Caki2 (cell line): ENCODE data around the gene CYP2U1. TPM values are rescaled to one million over a fixed set of nuclear protein-coding genes. Genes with fewer than 3 reads are reported as not detected.
A peak's percentile ranks its signal among the peaks of the same experiment; 100 is the strongest.
"Not testable (repeated sequence)": the region's sequence is repeated elsewhere in the genome, so short reads cannot be mapped to it uniquely, and the experiment has no call there.

ENCODE experiments used
- DNase-seq: peaks from one replicate; pipeline ENCODE4 v3.0.0-alpha.2; 2015; ENCODE audit warnings: low read depth
- in situ Hi-C: cut with HindIII; loops from 2 replicates; pipeline ENCODE4 v1.10.0; 2016; ENCODE audit warnings: low sequenced_read_pairs, low pct_unique_long_range_greater_than_20kb, mixed read lengths
- total RNA-seq: library from RNA; depleted of rRNA; stranded (reverse); fragments of >200 nt; shearing (Covaris generic); gene quantifications from 2 replicates; pipeline ENCODE4 v1.2.3, GENCODE V29; 2014; ENCODE audit warnings: low replicate concordance; rRNA removed

The CYP2U1 gene
- total RNA-seq = 3.2 and 6.5 TPM in 2 replicates

GRCh38 chr4:107930821-107931774 is at the start of gene CYP2U1:
TSS of gene CYP2U1 (plus strand) at chr4:107931549. CDS start at chr4:107931644, 95 bp downstream.
- peak; percentile 72 for DNase-seq
- in situ Hi-C loops = no loop called here

DNA sequence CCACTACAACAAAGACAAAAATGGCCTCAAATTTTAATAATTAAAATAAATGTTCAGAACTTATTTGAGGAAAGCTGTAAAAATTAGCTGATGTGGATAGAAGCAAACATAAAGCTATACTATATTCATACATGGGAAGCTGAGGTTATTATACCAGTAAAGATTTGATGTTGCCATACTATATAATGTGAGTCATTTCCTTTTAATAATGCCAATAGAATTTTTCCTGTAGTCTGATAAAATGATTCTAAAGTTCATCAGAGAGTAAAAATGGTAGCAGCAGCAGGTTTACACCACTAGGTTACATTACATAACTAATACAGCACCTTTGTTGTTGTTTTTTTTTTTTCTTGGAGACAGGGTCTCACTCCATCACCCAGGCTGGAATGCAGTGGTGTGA is 45.5 kb upstream of the CYP2U1 start:
- DNase-seq = no peak
- in situ Hi-C loops = no loop called here

GRCh38 chr4:107888237-107888636 is 43.1 kb upstream of the CYP2U1 start:
- in situ Hi-C loops = no loop called here
- no peak for DNase-seq

DNA sequence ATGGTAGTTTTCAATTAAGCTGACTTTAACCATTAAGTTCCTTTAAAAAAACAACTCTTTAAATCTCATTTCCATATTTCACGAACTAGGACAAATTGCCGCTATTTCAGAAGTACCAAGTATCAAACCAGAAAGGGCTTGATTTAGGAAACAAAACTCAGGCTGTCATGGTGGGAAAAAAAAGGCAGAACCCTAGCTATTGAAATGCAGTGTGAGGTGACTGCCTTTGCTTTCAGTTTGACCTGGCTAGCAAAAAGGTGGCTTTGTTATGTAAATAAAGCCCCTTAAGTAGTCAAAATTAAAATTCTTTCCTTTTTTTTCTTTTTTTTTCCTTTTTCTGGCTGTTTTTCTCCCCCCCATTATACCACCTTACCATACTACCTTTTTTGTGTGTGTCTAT is 40.6 kb upstream of the CYP2U1 start:
- in situ Hi-C loops = no loop called here
- no peak for DNase-seq

DNA sequence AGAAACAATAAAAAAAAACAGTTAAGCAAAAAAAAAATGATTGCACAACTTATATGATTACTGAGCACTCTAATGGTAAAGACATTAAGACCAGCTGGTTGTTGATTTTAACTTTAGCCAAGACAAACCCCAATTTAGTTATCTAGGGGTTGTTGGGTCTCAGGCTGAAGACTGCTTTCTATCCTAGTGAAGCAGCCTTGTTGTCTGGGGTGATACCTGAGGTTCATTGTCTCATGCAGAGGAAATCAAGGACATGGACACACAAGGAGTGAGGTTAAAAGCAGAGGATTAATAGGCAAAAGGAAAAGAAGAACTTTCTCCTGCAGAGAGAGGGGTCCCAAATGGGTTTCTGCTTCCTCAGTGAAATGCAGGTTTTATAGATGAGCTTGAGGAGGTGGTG is 40.0 kb upstream of the CYP2U1 start:
- no peak for DNase-seq
- in situ Hi-C loops = no loop called here

- no peak for DNase-seq
- in situ Hi-C loops = no loop called here
Measured at GRCh38 chr4:107893171-107894137, 37.9 kb upstream of the CYP2U1 start.

- DNase-seq = no peak
- in situ Hi-C loops = no loop called here
Measured at GRCh38 chr4:107894138-107894603, 37.2 kb upstream of the CYP2U1 start.

GRCh38 chr4:107896158-107896645 is 35.1 kb upstream of the CYP2U1 start:
- DNase-seq = peak; percentile 95
- in situ Hi-C loops = no loop called here

GRCh38 chr4:107896646-107897045 is 34.7 kb upstream of the CYP2U1 start:
- DNase-seq = no peak
- in situ Hi-C loops = no loop called here

GRCh38 chr4:107897823-107898222 is 33.5 kb upstream of the CYP2U1 start:
- in situ Hi-C loops = no loop called here

GRCh38 chr4:107900067-107900466 is 31.3 kb upstream of the CYP2U1 start:
- in situ Hi-C loops = no loop called here
- no peak for DNase-seq

More at GRCh38 chr4:107897823-107898222, 33.5 kb upstream of the CYP2U1 start:
- no peak for DNase-seq

- DNase-seq = no peak
- in situ Hi-C loops = no loop called here
Measured at GRCh38 chr4:107900508-107900907, 30.8 kb upstream of the CYP2U1 start.

DNA sequence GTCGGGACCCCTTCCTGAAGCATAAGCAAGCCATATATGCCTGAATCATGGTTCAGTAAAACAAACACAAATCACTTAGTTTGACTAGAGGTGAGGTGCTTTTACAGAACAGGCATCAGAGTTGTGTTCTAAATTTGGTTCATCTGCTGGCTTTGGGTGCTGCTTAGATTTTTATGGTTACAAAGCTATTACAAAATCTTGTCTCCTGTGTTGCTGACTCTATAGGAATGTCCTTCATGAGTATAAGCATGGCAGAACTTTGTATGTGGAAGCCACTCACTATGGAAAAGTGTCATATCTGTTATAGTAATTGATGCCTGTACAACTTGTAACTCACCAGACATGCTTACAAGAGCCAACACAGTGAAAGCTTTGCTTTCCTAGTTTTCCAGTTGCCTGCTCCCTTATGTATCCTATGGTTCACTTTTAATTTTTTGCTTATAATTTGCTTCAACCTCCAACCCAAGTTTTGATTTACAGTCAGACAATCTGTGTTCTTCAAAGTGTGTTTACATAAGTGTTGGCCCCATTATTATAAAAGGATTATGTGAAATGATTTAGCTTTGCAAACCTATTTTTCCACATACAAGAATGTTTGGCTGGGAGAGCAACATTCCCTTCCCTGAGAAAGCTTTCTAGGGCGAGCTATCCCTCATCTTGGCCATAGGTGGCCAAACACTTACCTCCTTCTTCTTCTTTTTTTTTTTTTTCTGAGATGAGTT is 30.0 kb upstream of the CYP2U1 start:
- DNase-seq = no peak
- in situ Hi-C loops = no loop called here

GRCh38 chr4:107902715-107903114 is 28.6 kb upstream of the CYP2U1 start:
- in situ Hi-C loops = no loop called here
- DNase-seq = no peak

- in situ Hi-C loops, DNase-seq: not testable (repeated sequence)
Measured at GRCh38 chr4:107905082-107905481, 26.3 kb upstream of the CYP2U1 start.

DNA sequence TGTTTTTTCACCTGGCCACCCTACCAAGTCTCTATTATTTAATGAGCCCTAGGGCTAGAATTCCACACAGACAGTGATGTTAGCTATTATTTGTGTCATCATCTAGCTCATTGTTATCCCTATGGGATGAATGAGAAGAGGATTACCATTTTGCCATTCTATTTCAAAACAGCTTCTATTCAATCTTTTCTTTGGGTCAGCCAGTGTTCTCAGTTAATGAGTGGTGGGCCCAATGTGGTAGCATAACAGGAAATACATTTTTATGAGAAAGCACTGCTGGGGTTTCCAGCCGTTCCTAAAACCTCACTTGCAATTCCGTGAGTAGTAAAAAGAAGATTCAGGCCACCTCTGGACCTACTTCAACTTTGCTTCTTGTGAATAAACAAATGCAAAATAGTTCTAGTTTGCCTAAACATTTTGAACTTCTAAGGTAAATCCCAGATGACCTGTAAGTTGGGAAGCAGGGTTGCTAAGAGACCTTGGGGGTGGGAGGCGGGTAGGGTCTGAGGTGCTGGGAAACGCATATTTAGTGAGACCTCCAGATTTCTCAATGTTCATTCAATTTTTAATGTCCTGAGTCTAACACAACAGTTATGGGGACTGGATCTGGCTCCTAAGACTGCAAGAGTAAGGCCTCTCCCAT is 24.8 kb upstream of the CYP2U1 start:
- in situ Hi-C loops = no loop called here
- DNase-seq = no peak

DNA sequence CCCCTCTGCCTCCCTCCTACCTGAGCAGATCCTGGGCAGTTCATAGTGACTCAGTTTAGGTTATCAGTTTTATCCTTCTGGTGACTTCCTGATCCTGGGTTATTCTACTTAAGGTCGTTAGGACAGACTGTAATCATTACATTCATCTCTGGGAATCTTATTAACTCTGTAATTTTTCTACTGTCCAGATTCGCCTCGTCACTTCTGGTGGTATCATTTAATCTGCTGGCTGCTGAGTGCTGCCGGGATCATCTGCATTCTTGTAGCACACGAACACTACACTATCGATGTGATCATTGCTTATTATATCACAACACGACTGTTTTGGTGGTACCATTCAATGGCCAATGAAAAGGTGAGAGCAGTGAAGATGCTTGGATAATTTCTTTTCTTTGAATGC is 23.0 kb upstream of the CYP2U1 start:
- in situ Hi-C loops = no loop called here
- DNase-seq = no peak
